ENCODE results near the gene DIP2C. TPM values are rescaled to one million over a fixed set of nuclear protein-coding genes. Genes with fewer than 3 reads are reported as not detected.

The DIP2C gene
- total RNA-seq, 1 experiment from 2014 or later, result 4.6 TPM

DNA sequence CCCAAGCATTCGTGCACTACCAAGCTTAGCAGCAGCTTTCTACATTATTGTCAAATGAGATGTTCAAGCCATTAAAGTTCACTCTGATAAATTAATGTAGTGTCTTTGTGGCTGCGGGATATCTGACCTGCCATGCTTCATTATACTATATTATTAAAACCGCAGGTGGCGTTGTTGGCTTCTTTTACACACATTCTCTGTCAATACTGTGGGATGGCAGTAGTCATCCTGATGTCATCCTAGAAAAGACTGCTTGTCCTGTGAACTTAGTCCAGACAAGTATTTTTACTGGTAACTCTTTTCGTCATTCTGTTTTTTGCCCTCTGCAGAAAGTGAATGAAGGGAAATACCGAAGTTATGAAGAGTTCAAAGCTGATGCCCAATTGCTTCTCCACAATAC lies 450.4 kb downstream of the DIP2C start:
- DNase-seq (ENCODE audit: low read depth), result peak; percentile 2

DNA sequence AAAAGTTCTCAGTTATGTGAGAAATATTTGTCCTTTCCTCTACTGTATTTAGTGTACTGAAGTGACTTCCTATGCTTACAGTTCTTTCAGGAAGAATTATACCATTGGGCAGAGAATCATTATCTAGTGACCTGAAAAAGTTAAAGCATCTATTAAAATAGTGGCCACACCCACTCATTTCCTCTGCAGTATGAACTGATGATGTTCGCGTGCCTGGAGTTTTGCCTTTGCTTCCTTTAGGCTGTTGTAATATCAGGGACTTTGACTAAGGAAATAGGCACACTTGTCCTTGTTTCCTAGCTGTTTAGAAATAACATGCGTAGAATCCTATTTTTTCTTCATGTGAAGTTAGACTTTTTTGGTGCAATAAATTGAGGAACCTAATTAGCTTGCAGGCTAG lies 453.6 kb downstream of the DIP2C start:
- DNase-seq (ENCODE audit: low read depth), result no peak

DNA sequence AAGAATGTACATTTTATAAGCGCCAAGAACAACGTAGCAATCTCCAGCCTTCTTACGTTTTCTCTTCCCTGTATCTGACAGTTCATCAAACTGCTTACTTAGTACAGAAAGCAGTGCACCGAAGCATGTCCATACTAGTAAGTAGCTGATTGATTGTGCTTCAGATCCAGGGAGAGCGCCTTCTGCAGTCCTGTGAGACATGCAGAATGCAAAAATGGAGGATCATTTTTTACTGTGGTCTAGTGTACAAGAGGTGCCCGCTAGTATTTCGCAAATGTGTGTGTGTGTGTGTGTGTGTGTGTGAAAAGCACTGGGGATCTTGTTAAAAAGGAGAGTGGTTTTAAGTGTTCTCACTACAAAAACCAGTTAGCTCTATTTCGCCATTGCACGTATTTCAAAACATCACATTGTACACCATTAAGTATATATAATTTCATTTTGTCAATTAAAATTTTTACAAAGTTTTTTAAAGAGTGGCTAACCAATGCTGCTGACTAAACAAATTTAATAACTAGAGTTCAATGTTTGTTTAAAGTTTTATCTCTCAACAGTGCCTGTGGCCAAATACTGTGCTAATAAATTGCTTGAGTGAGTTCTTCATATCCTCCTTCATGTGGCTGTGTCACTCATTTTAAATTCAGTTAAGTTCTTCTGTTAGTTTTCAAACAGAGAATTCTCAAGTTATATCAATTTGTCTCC lies 454.6 kb downstream of the DIP2C start:
- DNase-seq (ENCODE audit: low read depth), result no peak

DNA sequence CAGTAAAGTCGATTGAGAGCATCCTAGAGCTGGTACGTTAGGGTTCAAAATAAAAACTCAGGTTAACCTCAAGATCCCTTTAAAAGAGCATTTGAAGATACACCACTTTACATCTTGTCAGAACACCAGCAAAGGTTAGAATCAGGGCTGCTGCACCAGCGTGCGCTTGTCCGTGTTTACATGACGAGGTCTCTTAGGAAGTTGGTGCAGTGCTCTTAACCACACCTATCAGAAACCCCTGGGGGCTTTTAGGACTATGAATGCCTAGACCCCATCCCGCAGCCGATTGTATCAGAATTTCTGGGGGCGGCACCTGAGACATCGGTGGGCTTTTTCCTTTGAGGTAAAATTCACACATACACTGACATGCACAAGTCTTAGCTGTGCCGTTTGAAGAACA lies 456.6 kb downstream of the DIP2C start:
- DNase-seq (ENCODE audit: low read depth), result no peak

DNA sequence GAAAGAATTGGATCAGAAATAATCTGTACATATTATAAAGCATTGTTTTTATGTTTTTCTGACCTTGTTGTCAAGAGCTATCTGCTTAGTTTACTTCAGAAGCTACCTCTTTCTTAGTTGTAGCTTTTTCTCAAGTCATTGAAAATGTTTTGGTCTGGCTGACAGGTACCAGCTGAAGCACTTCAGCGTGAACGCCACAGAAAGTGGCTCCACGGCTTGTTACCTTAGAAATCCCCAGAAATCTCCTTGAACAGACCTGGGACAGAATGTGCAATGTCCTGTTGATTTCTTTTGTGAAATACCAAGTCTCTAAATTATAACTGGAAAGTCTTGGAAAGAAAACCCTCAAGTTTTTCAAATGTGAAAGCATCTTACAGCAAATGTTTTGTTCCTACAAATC lies 457.4 kb downstream of the DIP2C start:
- DNase-seq (ENCODE audit: low read depth), result no peak

DNA sequence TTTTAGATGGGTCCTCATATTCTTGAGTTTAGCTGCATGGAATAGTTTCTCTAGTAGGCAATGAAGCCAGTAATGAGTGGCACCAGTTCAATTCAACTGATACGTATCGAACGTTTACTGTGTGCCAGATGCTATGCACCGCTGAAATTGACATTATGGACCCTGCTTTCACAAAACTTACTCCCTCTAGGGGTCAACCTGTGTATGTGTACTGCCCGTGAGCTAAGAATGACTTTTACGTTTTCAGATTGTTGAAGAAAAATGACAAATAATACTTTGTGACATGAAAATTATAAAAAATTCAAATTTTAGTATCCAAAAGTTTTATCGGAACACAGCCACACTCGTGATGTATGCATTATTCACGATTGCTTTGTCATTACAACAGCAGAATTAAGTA lies 458.7 kb downstream of the DIP2C start:
- no peak for DNase-seq (ENCODE audit: low read depth)

DNA sequence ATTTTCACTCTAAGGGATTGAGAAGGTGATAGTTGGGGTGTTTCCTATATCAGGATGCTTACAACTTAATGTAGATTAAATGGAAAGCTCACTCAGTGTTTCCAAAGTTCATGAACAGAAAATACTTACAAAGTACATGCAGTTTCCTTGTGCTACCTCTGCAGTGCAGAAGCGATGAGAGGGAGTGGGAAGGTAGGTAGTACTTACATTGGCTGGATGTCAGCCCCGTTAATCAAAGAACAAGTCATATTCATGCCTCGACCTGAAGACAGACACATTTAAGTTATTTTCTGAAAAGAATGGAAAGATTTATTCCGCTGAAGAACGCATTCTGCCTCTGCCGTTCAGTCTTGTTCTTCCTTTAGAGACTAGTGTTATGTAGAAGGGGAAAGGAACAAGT lies 461.1 kb downstream of the DIP2C start:
- DNase-seq (ENCODE audit: low read depth), result no peak

DNA sequence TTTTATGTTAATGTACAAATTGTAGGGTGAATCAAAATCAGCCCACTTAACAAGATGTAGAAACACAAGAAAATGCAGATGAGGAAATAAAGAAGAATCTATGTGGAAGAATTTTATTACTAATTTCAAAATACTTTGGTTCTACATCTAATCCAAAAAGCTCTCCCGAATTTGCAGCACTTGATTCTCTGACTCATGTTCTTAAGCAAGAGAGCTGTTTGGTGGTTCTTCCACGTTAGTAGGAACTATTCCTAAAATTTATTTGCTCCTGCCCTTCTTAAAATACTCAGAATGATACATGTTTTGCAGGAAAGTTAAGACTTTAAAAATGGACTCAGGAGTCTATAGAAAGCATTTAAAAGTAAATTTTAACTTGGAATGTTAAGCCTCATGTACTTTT lies 462.5 kb downstream of the DIP2C start:
- DNase-seq (ENCODE audit: low read depth), result no peak

DNA sequence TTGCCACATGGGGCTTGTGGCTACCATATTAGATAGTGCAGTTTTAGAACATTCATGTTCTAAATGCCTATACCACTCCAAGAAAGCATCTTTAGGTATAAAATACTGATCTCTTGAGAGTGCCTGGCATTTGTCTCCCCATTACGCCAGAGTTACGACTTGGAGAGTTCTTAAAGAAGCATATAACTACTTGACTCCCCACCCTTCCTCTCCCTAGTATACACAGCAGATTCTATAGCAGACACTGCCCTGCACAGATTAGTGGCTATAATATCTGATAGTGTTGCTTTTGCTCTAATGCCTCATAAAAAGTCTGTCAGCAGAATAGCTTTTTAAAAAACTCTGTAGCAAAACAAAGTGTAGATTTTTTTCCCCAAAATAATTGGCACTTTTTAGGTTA lies 463.4 kb downstream of the DIP2C start:
- DNase-seq (ENCODE audit: low read depth), result no peak

DNA sequence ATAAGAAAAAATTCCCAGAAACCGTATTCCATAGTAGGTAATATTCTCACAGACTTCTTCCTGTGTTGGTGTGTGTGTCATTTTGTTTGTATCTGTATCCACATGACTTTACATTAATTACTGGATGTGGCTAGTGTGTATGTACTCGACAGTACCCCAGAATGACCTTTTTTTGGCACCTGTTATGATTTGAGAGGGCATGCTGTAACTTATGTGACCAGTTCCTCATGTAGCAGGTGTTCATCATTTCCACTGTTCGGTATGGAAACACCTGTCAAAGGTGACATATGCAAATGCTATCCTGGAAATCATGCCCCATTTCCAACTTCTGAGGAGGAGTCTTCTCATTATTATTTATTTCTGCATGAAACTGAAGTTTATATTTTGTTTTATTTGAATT lies 464.9 kb downstream of the DIP2C start:
- DNase-seq (ENCODE audit: low read depth), result no peak

Other genes starting within 250 kb of the DIP2C start
- 8.4 and 24.0 TPM in 2 replicates for gene LARP4B, start 242.0 kb upstream of the DIP2C start, total RNA-seq (2014; rRNA removed; shearing (Covaris generic))